Prostate gland (tissue), 2 donors: ENCODE data around the gene DKK3.

Experiments
- POLR2A ChIP-seq: fragments of 450-650 bp; IDR thresholded peaks from one replicate; pipeline ENCODE4 v1.6.1; 2016; ENCODE audit warnings: antibody characterized with exemption, mild to moderate bottlenecking
- POLR2AphosphoS5 ChIP-seq: sonication (generic); formaldehyde crosslinking; IDR thresholded peaks from one replicate; pipeline ENCODE4 v1.6.1; 2017; ENCODE audit warnings: antibody characterized with exemption
- TF ChIP-seq, protein P1 (sequence below), 4 experiments: fragments of 200-600 bp in 2 of 4; fragments of 450-650 bp in 2 of 4; sonication (generic) in 2 of 4; IDR thresholded peaks; 1 replicate in 3 of 4; 2 replicates in 1 of 4; pipeline ENCODE4 v1.5.1; 2016 to 2019; ENCODE audit warnings: antibody characterized with exemption in 4 of 4, mild to moderate bottlenecking in 2 of 4, moderate library complexity in 2 of 4

DNA sequence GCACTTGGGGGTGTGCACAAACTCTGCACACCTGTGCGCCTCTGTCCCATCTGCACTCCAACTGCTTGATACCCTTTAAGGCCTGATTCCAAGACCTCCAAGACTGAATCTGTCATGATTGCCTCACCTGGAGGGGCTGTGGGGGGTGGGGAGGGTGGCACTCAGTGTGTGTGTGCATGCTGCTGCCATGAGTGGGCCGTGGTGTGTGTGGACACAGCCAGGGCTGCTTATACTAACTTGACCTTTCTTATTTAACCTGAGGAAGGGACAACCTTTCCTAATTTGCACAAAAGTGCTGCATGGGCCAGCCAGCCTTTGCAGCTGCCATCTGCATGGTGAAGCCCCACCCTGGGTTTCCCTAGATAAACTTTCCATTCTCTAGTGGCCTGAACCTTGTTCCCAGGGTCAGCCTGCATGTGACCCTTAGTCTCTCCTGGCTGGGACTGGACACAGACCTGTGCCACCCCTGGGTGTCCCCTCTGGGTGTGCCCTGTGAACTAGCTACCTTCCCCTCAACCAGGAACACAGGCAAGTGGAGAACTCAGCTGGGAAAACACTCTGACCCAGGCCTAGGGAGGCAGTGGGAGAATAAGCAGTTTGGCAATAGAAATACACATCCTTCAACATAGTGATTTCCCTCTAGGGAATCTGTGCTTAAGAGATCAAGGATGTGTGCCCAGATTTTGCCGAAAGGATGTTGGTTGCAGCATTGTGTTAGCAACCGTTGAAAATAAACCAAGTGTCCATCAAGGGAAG is 45.4 kb upstream of the DKK3 start:
- TF ChIP-seq, protein P1, sequence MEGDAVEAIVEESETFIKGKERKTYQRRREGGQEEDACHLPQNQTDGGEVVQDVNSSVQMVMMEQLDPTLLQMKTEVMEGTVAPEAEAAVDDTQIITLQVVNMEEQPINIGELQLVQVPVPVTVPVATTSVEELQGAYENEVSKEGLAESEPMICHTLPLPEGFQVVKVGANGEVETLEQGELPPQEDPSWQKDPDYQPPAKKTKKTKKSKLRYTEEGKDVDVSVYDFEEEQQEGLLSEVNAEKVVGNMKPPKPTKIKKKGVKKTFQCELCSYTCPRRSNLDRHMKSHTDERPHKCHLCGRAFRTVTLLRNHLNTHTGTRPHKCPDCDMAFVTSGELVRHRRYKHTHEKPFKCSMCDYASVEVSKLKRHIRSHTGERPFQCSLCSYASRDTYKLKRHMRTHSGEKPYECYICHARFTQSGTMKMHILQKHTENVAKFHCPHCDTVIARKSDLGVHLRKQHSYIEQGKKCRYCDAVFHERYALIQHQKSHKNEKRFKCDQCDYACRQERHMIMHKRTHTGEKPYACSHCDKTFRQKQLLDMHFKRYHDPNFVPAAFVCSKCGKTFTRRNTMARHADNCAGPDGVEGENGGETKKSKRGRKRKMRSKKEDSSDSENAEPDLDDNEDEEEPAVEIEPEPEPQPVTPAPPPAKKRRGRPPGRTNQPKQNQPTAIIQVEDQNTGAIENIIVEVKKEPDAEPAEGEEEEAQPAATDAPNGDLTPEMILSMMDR (IDR thresholded peaks at IDR 0.05), result no peak
- TF ChIP-seq POLR2A, result no peak
- no peak for TF ChIP-seq POLR2AphosphoS5
